GM23248 (cell line): ENCODE measurements around the gene ETV6.

Experiments used
- EZH2 ChIP-seq: fragments of 200-600 bp; sonication (generic); IDR thresholded peaks from 2 replicates; pipeline ENCODE4 v1.6.1; 2018; ENCODE audit warnings: antibody characterized with exemption, mild to moderate bottlenecking; ENCODE audit not compliant: insufficient read depth, poor library complexity, severe bottlenecking
- EZH2phosphoT487 ChIP-seq: fragments of 200-600 bp; sonication (generic); IDR thresholded peaks from 2 replicates; pipeline ENCODE4 v1.6.1; 2018; ENCODE audit warnings: antibody characterized with exemption, moderate library complexity, mild to moderate bottlenecking, low read depth; ENCODE audit not compliant: insufficient read depth

- no peak for TF ChIP-seq EZH2
- no peak for TF ChIP-seq EZH2phosphoT487
Measured at GRCh38 chr12:11920231-11920630, 270.8 kb downstream of the ETV6 start.
